NCI-H128 (cell line): ENCODE results near the gene KCTD18.

ENCODE experiments used
- DNase-seq: peaks from one replicate; lab custom pipeline; 2025; ENCODE audit not compliant: unreplicated experiment; lab: John Stamatoyannopoulos, UW

The KCTD18 gene

GRCh38 chr2:200455958-200456421, 53.9 kb downstream of the KCTD18 start:
- no peak for DNase-seq

GRCh38 chr2:200454927-200455801, 54.7 kb downstream of the KCTD18 start:
- no peak for DNase-seq

- DNase-seq = no peak
These were observed 55.9 kb downstream of the KCTD18 start for GRCh38 chr2:200453853-200454534.

GRCh38 chr2:200453142-200453852, 56.6 kb downstream of the KCTD18 start:
- no peak for DNase-seq

- DNase-seq = no peak
These were observed 57.5 kb downstream of the KCTD18 start for GRCh38 chr2:200452377-200452776.

GRCh38 chr2:200451511-200451910, 58.4 kb downstream of the KCTD18 start:
- DNase-seq = no peak

- DNase-seq = no peak
These were observed 59.6 kb downstream of the KCTD18 start for GRCh38 chr2:200450288-200450687.

- no peak for DNase-seq
These were observed 60.7 kb downstream of the KCTD18 start for GRCh38 chr2:200449149-200449548.

- DNase-seq = no peak
These were observed 61.4 kb downstream of the KCTD18 start for GRCh38 chr2:200448455-200448854.

- DNase-seq = no peak
These were observed 62.6 kb downstream of the KCTD18 start for GRCh38 chr2:200447139-200447855.

- no peak for DNase-seq
These were observed 63.3 kb downstream of the KCTD18 start for GRCh38 chr2:200446612-200447011.

GRCh38 chr2:200445284-200445683, 64.6 kb downstream of the KCTD18 start:
- no peak for DNase-seq

GRCh38 chr2:200444530-200444929, 65.3 kb downstream of the KCTD18 start:
- DNase-seq = no peak

GRCh38 chr2:200443916-200444315, 66.0 kb downstream of the KCTD18 start:
- DNase-seq = no peak

- DNase-seq = no peak
These were observed 66.5 kb downstream of the KCTD18 start for GRCh38 chr2:200443376-200443775.

- DNase-seq = no peak
These were observed 67.4 kb downstream of the KCTD18 start for GRCh38 chr2:200442471-200442870.

- DNase-seq = no peak
These were observed 69.9 kb downstream of the KCTD18 start for GRCh38 chr2:200439981-200440380.
